ENCODE results near the gene TCF20. TPM values are rescaled to one million over a fixed set of nuclear protein-coding genes. Genes with fewer than 3 reads are reported as not detected.

Gene TCF20
- total RNA-seq, result 38.8 TPM
- long read RNA-seq, full-length matches to known transcripts, result 3 of 21 reads
- long read RNA-seq, partial matches to known transcripts, result 0 of 21 reads
- long read RNA-seq, other reads (novel, unspliced or antisense), result 18 of 21 reads

- peak within 1 kb of the TSS; percentile 100 for H3K4me3 ChIP-seq
- DNase-seq, result peak; percentile 84
- intact Hi-C loops (cut with DNase I), result no loop called here
- H3K4me1 ChIP-seq, result peaks cover 17% of the 10 kb centered on the region
- no peaks in the 10 kb centered on the region for H3K36me3 ChIP-seq
- H3K27me3 ChIP-seq (ENCODE audit: low read depth), result no peaks in the 10 kb centered on the region
- peak; percentile 70 to 72 for ATAC-seq
- no peaks in the 10 kb centered on the region for H3K9me3 ChIP-seq
- TF ChIP-seq, protein P1, sequence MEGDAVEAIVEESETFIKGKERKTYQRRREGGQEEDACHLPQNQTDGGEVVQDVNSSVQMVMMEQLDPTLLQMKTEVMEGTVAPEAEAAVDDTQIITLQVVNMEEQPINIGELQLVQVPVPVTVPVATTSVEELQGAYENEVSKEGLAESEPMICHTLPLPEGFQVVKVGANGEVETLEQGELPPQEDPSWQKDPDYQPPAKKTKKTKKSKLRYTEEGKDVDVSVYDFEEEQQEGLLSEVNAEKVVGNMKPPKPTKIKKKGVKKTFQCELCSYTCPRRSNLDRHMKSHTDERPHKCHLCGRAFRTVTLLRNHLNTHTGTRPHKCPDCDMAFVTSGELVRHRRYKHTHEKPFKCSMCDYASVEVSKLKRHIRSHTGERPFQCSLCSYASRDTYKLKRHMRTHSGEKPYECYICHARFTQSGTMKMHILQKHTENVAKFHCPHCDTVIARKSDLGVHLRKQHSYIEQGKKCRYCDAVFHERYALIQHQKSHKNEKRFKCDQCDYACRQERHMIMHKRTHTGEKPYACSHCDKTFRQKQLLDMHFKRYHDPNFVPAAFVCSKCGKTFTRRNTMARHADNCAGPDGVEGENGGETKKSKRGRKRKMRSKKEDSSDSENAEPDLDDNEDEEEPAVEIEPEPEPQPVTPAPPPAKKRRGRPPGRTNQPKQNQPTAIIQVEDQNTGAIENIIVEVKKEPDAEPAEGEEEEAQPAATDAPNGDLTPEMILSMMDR (IDR thresholded peaks at IDR 0.05), result no peak
- H3K27ac ChIP-seq, result peak within 1 kb of the TSS; percentile 84
Measured at GRCh38 chr22:42270510-42271190, at the start of gene TCF20. Gene TCF20 (minus strand): TSS chr22:42270653. CDS start chr22:42215305, 55,348 bp downstream.

DNA sequence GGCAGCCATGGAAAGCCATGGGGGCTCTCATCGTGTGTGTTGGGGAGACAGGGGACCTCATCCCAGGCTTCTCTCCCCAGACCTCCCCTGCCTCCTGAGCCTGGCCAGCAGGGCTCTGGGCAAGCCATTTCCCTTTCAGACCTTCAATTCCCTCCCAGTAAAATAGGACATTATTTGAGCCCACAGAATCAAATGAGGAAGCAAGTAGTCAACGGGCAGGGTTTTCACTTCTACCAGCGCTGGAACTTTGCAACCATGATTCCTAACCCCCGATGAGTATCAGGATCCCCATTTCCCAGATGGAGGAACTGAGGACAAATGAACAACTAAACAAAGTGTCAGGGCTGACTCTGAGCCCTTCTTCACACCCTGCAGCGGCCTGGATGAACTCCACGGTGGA is 48.9 kb upstream of the TCF20 start:
- no peaks in the 10 kb centered on the region for H3K9me3 ChIP-seq
- H3K27ac ChIP-seq, result no peak overlapping the region
- TF ChIP-seq, protein P1 (IDR thresholded peaks at IDR 0.05), result no peak
- no peak overlapping the region for H3K4me3 ChIP-seq
- no peaks in the 10 kb centered on the region for H3K36me3 ChIP-seq
- DNase-seq (no peak), ATAC-seq (no peak)
- intact Hi-C loops (cut with DNase I), result no loop called here
- H3K4me1 ChIP-seq, result no peaks in the 10 kb centered on the region
- no peaks in the 10 kb centered on the region for H3K27me3 ChIP-seq (ENCODE audit: low read depth)

- intact Hi-C loops (cut with DNase I), result no loop called here
- Histone ChIP-seq H3K27ac (no peak overlapping the region), H3K4me3 (no peak overlapping the region), H3K27me3 (ENCODE audit: low read depth) (peaks cover 3% of the 10 kb centered on the region), H3K9me3 (no peaks in the 10 kb centered on the region), H3K4me1 (no peaks in the 10 kb centered on the region), H3K36me3 (no peaks in the 10 kb centered on the region)
- DNase-seq, result no peak
- no peak for ATAC-seq
- TF ChIP-seq, protein P1 (IDR thresholded peaks at IDR 0.05), result no peak
Measured at GRCh38 chr22:42318967-42319366, 48.5 kb upstream of the TCF20 start.

GRCh38 chr22:42317691-42318547 is 47.5 kb upstream of the TCF20 start:
- H3K9me3 ChIP-seq, result no peaks in the 10 kb centered on the region
- ATAC-seq, result peak; percentile 58 to 75
- intact Hi-C loops (cut with DNase I), result no loop called here
- no peak overlapping the region for H3K4me3 ChIP-seq
- DNase-seq, result peak; percentile 71
- no peak overlapping the region for H3K27ac ChIP-seq
- TF ChIP-seq, protein P1 (IDR thresholded peaks at IDR 0.05), result no peak
- no peaks in the 10 kb centered on the region for H3K36me3 ChIP-seq
- H3K27me3 ChIP-seq (ENCODE audit: low read depth), result peaks cover 6% of the 10 kb centered on the region
- no peaks in the 10 kb centered on the region for H3K4me1 ChIP-seq

GRCh38 chr22:42317008-42317407 is 46.6 kb upstream of the TCF20 start:
- intact Hi-C loops (cut with DNase I), result no loop called here
- Histone ChIP-seq H3K27ac (no peak overlapping the region), H3K4me1 (no peaks in the 10 kb centered on the region), H3K27me3 (ENCODE audit: low read depth) (peaks cover 6% of the 10 kb centered on the region), H3K36me3 (no peaks in the 10 kb centered on the region), H3K9me3 (no peaks in the 10 kb centered on the region), H3K4me3 (no peak overlapping the region)
- ATAC-seq, result peak; percentile 68 to 80
- TF ChIP-seq, protein P1 (IDR thresholded peaks at IDR 0.05), result no peak
- DNase-seq, result no peak
